Caco-2 (cell line): Measurements from ENCODE around the gene AKAP5. TPM values are rescaled to one million over a fixed set of nuclear protein-coding genes. Genes with fewer than 3 reads are reported as not detected.
A peak's percentile ranks its signal among the peaks of the same experiment; 100 is the strongest.

ENCODE experiments used
- BruUV-seq: library from RNA; stranded (reverse); fragments of 400-500 nt; replicated peaks from 2 replicates; lab custom pipeline; 2021; lab: Mats Ljungman, UMichigan
- CTCF ChIA-PET: fragments of 300-600 bp; sonication (Branson Sonifier 250); formaldehyde crosslinking; loops from one replicate; lab custom pipeline; 2022; ENCODE audit warnings: antibody characterized with exemption; lab: Charles Lee
- POLR2A ChIA-PET: fragments of 300-600 bp; sonication (Branson Sonifier 250); formaldehyde crosslinking; loops from one replicate; lab custom pipeline; 2022; ENCODE audit warnings: antibody characterized with exemption; lab: Charles Lee
- DNase-seq, 2 experiments: peaks; one replicate each; pipeline versions ENCODE4 v3.0.0 to v3.0.0-alpha.2; 2020 to 2022
- H3K27me3 ChIP-seq: replicated peaks from 2 replicates; pipeline ENCODE4 v1.6.0; 2011; ENCODE audit warnings: low read length; ENCODE audit not compliant: control insufficient read depth, insufficient read depth
- H3K36me3 ChIP-seq: 2 replicates; pipeline ENCODE4 v1.5.1; 2011; ENCODE audit warnings: low read length; ENCODE audit not compliant: control insufficient read depth, insufficient read depth
- H3K4me1 ChIP-seq: fragments of 250-450 bp; sonication (Bioruptor Pico); 2 replicates; pipeline ENCODE4 v1.5.1; 2020; ENCODE audit warnings: mild to moderate bottlenecking
- H3K4me3 ChIP-seq: 2 replicates; pipeline ENCODE4 v1.5.1; 2011; ENCODE audit warnings: low read depth, mild to moderate bottlenecking, control low read depth, low read length
- H3K9me3 ChIP-seq: fragments of 250-450 bp; sonication (Bioruptor Pico); 2 replicates; pipeline ENCODE4 v1.5.1; 2020; ENCODE audit warnings: mild to moderate bottlenecking, moderate library complexity
- H3K27ac Mint-ChIP-seq: one replicate; pipeline ENCODE4 v1.8.0; 2022; ENCODE audit warnings: mixed read lengths; ENCODE audit not compliant: unreplicated experiment
- H3K27me3 Mint-ChIP-seq: one replicate; pipeline ENCODE4 v1.8.0; 2022; ENCODE audit warnings: mixed read lengths; ENCODE audit not compliant: insufficient read depth, unreplicated experiment
- H3K36me3 Mint-ChIP-seq: one replicate; pipeline ENCODE4 v1.8.0; 2022; ENCODE audit warnings: mild to moderate bottlenecking, mixed read lengths; ENCODE audit not compliant: insufficient read depth, unreplicated experiment
- H3K4me1 Mint-ChIP-seq: one replicate; pipeline ENCODE4 v1.8.0; 2022; ENCODE audit warnings: low read depth, mixed read lengths; ENCODE audit not compliant: unreplicated experiment
- H3K4me3 Mint-ChIP-seq: one replicate; pipeline ENCODE4 v1.8.0; 2022; ENCODE audit warnings: mild to moderate bottlenecking, moderate library complexity, mixed read lengths; ENCODE audit not compliant: unreplicated experiment
- H3K9me3 Mint-ChIP-seq: one replicate; pipeline ENCODE4 v1.8.0; 2022; ENCODE audit warnings: mixed read lengths; ENCODE audit not compliant: unreplicated experiment
- intact Hi-C: fragments of 100-400 bp; cut with micrococcal nuclease; formaldehyde crosslinking; loops from one replicate; pipeline ENCODE4 v1.10.0; 2022; ENCODE audit not compliant: unreplicated experiment
- total RNA-seq: library from RNA; stranded (reverse); gene quantifications from 2 replicates; pipeline ENCODE4 v1.2.3, GENCODE V29; 2022
- TF ChIP-seq, protein P1 (sequence below), 2 experiments: fragments of 200-600 bp in 1 of 2; IDR thresholded peaks; 1 replicate in 1 of 2; 2 replicates in 1 of 2; pipeline versions ENCODE4 v1.5.1 to v1.8.0; 2011 to 2022; ENCODE audit warnings: antibody characterized with exemption in 1 of 2, control low read depth in 1 of 2, inconsistent platforms in 1 of 2, low read depth in 1 of 2, low read length in 1 of 2, mild to moderate bottlenecking in 1 of 2, moderate library complexity in 1 of 2; ENCODE audit not compliant: insufficient read depth in 1 of 2, severe bottlenecking in 1 of 2, unreplicated experiment in 1 of 2

AKAP5 gene
- total RNA-seq, 1 experiment from 2014 or later, result 15.0 TPM

GRCh38 chr14:64461221-64461620 lies 4.1 kb upstream of the AKAP5 start:
- no peak overlapping the region for H3K4me3 ChIP-seq
- POLR2A ChIA-PET, result no interaction called here
- peaks cover 4% of the 10 kb centered on the region; the same call in 1 of the 2 replicates for H3K4me1 ChIP-seq
- BruUV-seq, result no TSS peak
- H3K36me3 ChIP-seq, result no peaks in the 10 kb centered on the region
- H3K4me3 Mint-ChIP-seq, result no peak overlapping the region
- H3K27me3 ChIP-seq, result no peaks in the 10 kb centered on the region
- H3K9me3 Mint-ChIP-seq, result no peaks in the 10 kb centered on the region
- no peak for DNase-seq
- no peaks in the 10 kb centered on the region for H3K27me3 Mint-ChIP-seq
- TF ChIP-seq, protein P1, sequence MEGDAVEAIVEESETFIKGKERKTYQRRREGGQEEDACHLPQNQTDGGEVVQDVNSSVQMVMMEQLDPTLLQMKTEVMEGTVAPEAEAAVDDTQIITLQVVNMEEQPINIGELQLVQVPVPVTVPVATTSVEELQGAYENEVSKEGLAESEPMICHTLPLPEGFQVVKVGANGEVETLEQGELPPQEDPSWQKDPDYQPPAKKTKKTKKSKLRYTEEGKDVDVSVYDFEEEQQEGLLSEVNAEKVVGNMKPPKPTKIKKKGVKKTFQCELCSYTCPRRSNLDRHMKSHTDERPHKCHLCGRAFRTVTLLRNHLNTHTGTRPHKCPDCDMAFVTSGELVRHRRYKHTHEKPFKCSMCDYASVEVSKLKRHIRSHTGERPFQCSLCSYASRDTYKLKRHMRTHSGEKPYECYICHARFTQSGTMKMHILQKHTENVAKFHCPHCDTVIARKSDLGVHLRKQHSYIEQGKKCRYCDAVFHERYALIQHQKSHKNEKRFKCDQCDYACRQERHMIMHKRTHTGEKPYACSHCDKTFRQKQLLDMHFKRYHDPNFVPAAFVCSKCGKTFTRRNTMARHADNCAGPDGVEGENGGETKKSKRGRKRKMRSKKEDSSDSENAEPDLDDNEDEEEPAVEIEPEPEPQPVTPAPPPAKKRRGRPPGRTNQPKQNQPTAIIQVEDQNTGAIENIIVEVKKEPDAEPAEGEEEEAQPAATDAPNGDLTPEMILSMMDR (IDR thresholded peaks at IDR 0.05; ENCODE audit: insufficient read depth in 1 of 2, low read depth in 1 of 2, low read length in 1 of 2, severe bottlenecking in 1 of 2, unreplicated experiment in 1 of 2), result no peak
- H3K4me1 Mint-ChIP-seq, result no peaks in the 10 kb centered on the region
- peaks cover 66% of the 10 kb centered on the region for H3K36me3 Mint-ChIP-seq
- intact Hi-C loops, result no loop called here
- H3K27ac Mint-ChIP-seq, result no peak overlapping the region
- CTCF ChIA-PET, result no interaction called here
- no peaks in the 10 kb centered on the region for H3K9me3 ChIP-seq

GRCh38 chr14:64463195-64463594 lies 2.1 kb upstream of the AKAP5 start:
- no peaks in the 10 kb centered on the region for H3K27me3 Mint-ChIP-seq
- ChIA-PET POLR2A (interaction anchor here (0.6 to 1.0 kb wide), 2 partner anchors 40 to 75 kb away, joined by 4 to 5 read pairs; no protein-coding TSS in a partner anchor), CTCF (interaction anchor here (0.6 to 1.8 kb wide), 3 partner anchors 22 to 119 kb away, joined by 3 to 6 read pairs (median 3); no protein-coding TSS in a partner anchor)
- intact Hi-C loops, result no loop called here
- DNase-seq, result no peak
- peaks cover 24% of the 10 kb centered on the region for H3K4me1 ChIP-seq
- peaks cover 50% of the 10 kb centered on the region for H3K36me3 Mint-ChIP-seq
- H3K4me3 ChIP-seq, result no peak overlapping the region
- no peaks in the 10 kb centered on the region for H3K27me3 ChIP-seq
- H3K4me3 Mint-ChIP-seq, result no peak overlapping the region
- TF ChIP-seq, protein P1 (IDR thresholded peaks at IDR 0.05; ENCODE audit: insufficient read depth in 1 of 2, low read depth in 1 of 2, low read length in 1 of 2, severe bottlenecking in 1 of 2, unreplicated experiment in 1 of 2), result no peak
- H3K36me3 ChIP-seq, result no peaks in the 10 kb centered on the region
- H3K27ac Mint-ChIP-seq, result no peak overlapping the region
- BruUV-seq, result no TSS peak
- peaks cover 7% of the 10 kb centered on the region for H3K4me1 Mint-ChIP-seq
- no peaks in the 10 kb centered on the region for H3K9me3 ChIP-seq
- no peaks in the 10 kb centered on the region for H3K9me3 Mint-ChIP-seq

GRCh38 chr14:64463873-64464272 lies 1.4 kb upstream of the AKAP5 start:
- BruUV-seq, result no TSS peak
- peaks cover 30% of the 10 kb centered on the region for H3K4me1 ChIP-seq
- H3K4me1 Mint-ChIP-seq, result peaks cover 10% of the 10 kb centered on the region
- H3K27me3 Mint-ChIP-seq, result no peaks in the 10 kb centered on the region
- H3K4me3 ChIP-seq, result no peak overlapping the region
- H3K36me3 Mint-ChIP-seq, result peaks cover 50% of the 10 kb centered on the region
- no peaks in the 10 kb centered on the region for H3K36me3 ChIP-seq
- H3K27me3 ChIP-seq, result no peaks in the 10 kb centered on the region
- no peaks in the 10 kb centered on the region for H3K9me3 Mint-ChIP-seq
- H3K27ac Mint-ChIP-seq, result peak overlapping the region; percentile 65
- TF ChIP-seq, protein P1 (IDR thresholded peaks at IDR 0.05; ENCODE audit: insufficient read depth in 1 of 2, low read depth in 1 of 2, low read length in 1 of 2, severe bottlenecking in 1 of 2, unreplicated experiment in 1 of 2), result no peak
- POLR2A ChIA-PET, result no interaction called here
- no peak for DNase-seq
- intact Hi-C loops, result loop anchor here (2.0 kb wide), 1 partner anchor 25 kb away; no protein-coding TSS in a partner anchor
- no peak overlapping the region for H3K4me3 Mint-ChIP-seq
- CTCF ChIA-PET, result interaction anchor here (1.4 to 1.8 kb wide), 2 partner anchors 34 to 428 kb away, joined by 3 to 6 read pairs; no protein-coding TSS in a partner anchor
- no peaks in the 10 kb centered on the region for H3K9me3 ChIP-seq
